ENCODE results near the gene DIP2C.
"Not testable (repeated sequence)": the region's sequence is repeated elsewhere in the genome, so short reads cannot be mapped to it uniquely, and the experiment has no call there.

Gene DIP2C

GRCh38 chr10:641149-642010 lies 48.1 kb downstream of the DIP2C start:
- DNase-seq (ENCODE audit: low read depth in 2 of 2), result no peak

GRCh38 chr10:640673-641045 lies 48.8 kb downstream of the DIP2C start:
- DNase-seq (ENCODE audit: low read depth in 2 of 2), result no peak

GRCh38 chr10:639751-640672 lies 49.5 kb downstream of the DIP2C start:
- DNase-seq (ENCODE audit: low read depth in 2 of 2), result no peak

GRCh38 chr10:639001-639750 lies 50.3 kb downstream of the DIP2C start:
- DNase-seq (ENCODE audit: low read depth in 2 of 2), result no peak

- DNase-seq (ENCODE audit: low read depth in 2 of 2), result no peak
These were observed 51.7 kb downstream of the DIP2C start for GRCh38 chr10:637771-638195.

- DNase-seq (ENCODE audit: low read depth in 2 of 2), result no peak
These were observed 52.2 kb downstream of the DIP2C start for GRCh38 chr10:637221-637620.

- DNase-seq (ENCODE audit: low read depth in 2 of 2), result no peak
These were observed 52.7 kb downstream of the DIP2C start for GRCh38 chr10:636769-637168.

- no peak for DNase-seq (ENCODE audit: low read depth in 2 of 2)
These were observed 53.3 kb downstream of the DIP2C start for GRCh38 chr10:636016-636730.

- no peak for DNase-seq (ENCODE audit: low read depth in 2 of 2)
These were observed 54.2 kb downstream of the DIP2C start for GRCh38 chr10:635088-635861.

GRCh38 chr10:634256-634655 lies 55.2 kb downstream of the DIP2C start:
- DNase-seq (ENCODE audit: low read depth in 2 of 2), result no peak

GRCh38 chr10:633279-634245 lies 55.9 kb downstream of the DIP2C start:
- DNase-seq (ENCODE audit: low read depth in 2 of 2), result no peak

GRCh38 chr10:632807-633177 lies 56.7 kb downstream of the DIP2C start:
- not testable (repeated sequence) for DNase-seq (ENCODE audit: low read depth in 2 of 2)

- DNase-seq (ENCODE audit: low read depth in 2 of 2), result not testable (repeated sequence)
These were observed 57.2 kb downstream of the DIP2C start for GRCh38 chr10:632155-632806.

GRCh38 chr10:631266-631665 lies 58.2 kb downstream of the DIP2C start:
- no peak for DNase-seq (ENCODE audit: low read depth in 2 of 2)

- no peak for DNase-seq (ENCODE audit: low read depth in 2 of 2)
These were observed 58.8 kb downstream of the DIP2C start for GRCh38 chr10:630581-631073.

- no peak for DNase-seq (ENCODE audit: low read depth in 2 of 2)
These were observed 60.1 kb downstream of the DIP2C start for GRCh38 chr10:629186-629998.

GRCh38 chr10:628386-629045 lies 61.0 kb downstream of the DIP2C start:
- no peak for DNase-seq (ENCODE audit: low read depth in 2 of 2)

All from stimulated activated CD4-positive, alpha-beta T cell treated with anti-CD3 and anti-CD28 coated beads, Interleukin-4, amount 100 ng/mL, for 48 hours (primary cell).